Tongue (tissue), 2 donors: Measurements from ENCODE around the gene ABL1. TPM values are rescaled to one million over a fixed set of nuclear protein-coding genes. Genes with fewer than 3 reads are reported as not detected.

Experiments
- DNase-seq: peaks from one replicate; pipeline ENCODE4 v3.0.0-alpha.2; 2015
- total RNA-seq: library from RNA; depleted of rRNA; stranded (reverse); fragments of >200 nt; gene quantifications from one replicate; pipeline ENCODE4 v1.2.3, GENCODE V29; 2014

Gene ABL1
- total RNA-seq, 1 donor from 2014 or later, result 72.9 TPM

DNA sequence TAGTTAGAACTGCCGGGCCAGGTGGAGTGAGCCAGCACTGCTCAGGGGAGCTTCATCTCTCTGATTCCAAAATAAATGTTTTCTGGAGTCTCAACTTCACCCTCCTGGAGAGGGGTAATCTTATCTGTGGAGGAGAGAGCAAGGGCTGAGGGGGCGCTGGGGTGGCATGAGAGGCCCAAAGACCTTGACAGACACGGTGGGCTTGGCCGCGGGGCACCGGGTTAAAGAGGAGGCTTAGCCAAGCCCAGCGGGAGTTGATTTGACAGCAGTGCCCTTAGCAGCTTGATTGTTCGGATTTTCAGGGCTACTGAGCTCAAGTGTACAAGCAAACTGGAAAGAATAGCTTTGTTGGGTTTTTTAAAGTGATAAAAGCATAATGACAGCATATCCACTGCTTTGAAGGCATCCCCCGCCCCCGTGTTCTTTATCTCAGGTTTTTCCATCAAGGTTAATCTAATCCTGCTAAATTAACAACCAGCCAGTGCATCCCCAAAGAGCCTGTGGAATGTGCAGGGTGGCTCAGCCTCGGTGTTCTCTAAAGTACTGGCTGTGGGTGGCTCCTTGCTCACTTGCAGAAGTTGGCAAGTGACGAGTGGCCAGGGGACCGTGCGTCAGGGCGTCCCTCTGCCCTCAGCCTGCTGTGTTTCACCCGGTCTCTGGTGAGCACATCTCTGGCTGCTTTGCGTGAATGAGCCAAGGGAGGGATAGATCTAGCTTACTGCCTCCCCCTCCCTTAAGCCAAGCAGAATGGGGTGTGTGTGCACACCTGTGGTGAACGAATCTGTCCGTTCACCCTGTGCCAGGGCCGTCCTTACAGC, 56.0 kb downstream of the ABL1 start:
- no peak for DNase-seq

DNA sequence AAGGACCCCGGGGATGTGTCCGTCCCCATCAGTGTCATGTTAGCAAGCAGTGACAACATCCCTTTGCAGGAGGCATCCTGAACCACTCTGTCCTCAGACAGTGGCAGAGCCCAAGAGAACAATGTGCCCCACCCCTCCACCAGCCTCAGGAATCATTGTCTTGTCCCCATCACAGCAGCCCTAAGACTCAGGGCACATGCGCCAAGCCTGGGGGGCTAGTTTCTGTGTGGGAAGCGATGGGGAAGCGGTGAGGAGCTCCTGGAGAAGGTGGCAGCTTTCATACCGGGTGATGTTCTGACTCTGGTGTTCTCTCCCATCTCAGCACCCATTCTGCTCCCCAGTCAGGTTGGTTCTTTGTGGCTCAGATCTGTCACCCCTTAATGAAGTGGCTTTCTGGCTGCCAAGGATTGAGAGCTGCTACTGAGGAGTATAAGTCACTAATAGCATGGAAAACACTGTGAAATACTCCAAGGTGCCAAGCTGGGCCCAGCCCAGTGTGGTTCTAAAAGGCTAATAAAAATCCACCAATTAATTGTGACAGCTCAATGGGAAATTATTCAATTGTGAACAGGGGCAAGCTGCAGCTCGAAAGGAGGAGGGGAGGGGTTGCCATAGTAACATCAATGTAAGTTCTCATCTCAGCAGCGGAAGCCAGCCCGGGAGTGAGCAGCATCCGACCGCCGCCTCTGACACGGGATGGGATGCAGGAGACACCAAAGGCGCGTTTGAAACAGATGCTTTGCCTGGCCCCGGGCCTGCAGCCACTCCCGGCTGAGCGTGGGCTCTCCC, 56.8 kb downstream of the ABL1 start:
- DNase-seq, result peak; percentile 48

DNA sequence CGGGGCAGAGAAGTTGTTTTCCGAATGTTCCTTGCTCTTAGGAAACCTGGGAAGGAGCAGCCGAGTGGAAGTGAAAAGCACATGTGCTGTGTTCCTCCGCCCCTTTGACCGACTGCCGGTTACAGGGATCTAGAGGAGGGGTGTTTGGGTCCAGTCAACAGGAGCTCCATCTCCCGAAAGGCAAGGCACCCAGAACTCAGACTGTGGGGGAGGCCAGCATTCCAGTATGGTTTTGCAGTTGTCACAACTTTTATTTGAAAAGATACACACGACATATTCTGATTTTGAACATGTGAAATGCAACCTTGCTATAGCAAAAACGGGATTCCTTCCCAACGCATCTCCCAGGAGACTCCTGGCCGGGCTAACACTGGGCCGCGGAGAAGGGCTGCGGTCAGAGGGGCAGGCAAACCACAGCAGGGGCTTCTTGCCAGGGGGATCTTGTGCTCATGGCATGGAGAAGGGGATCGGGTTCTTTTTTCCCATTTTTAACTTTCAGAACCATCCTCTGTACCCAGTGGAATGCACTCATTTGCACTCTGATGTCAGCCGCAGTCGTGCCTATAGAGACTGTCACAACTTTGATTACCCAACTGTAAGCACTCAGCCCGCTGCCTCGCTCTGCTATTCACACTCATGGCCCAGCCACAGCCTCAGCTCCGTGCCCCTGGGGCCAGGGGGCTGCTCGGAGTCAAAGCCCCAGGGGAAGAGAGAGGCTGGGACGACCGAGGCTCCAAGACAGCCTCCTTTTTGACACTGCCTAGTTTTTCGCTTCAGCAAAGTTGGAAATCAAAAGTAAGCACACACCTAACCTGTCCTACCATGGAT, 57.6 kb downstream of the ABL1 start:
- DNase-seq, result no peak

DNA sequence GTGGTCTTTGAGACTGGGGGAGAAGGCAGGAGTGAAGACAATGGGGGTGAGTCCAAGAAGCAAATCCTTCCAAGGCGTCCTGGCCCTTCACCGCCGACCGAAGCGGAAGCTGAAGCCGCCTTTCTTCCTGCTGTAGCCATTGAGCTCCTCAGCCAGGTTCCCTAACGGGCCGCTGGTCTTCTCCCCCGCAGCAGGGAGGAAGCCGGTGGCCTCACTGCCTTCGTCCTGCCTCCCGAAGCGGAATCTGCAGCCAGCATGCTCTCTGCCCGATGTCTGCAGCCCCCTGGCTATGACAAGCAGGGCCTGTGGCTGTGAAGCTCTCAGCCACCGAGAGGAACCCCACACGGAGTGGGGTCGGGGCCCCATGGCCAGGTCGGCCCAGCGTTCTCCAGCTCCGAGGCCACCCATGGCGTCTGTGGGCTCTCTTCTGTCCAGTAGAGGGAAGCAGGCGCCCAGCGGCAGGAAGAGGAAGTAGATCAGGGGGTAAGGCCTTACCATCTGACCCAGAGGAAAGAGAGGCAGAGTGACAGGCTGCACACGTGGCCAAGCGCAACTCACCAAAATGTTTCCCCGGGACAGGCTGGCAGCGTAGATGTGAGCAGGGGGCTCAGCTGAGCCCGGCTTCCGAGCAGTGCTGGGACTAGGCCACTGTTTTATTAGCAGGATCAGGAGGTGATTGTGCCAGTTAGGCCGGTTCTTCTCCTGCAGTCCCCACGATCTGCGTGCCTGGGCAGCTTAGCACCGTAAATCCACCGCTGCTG, 58.5 kb downstream of the ABL1 start:
- DNase-seq, result peak; percentile 41

DNA sequence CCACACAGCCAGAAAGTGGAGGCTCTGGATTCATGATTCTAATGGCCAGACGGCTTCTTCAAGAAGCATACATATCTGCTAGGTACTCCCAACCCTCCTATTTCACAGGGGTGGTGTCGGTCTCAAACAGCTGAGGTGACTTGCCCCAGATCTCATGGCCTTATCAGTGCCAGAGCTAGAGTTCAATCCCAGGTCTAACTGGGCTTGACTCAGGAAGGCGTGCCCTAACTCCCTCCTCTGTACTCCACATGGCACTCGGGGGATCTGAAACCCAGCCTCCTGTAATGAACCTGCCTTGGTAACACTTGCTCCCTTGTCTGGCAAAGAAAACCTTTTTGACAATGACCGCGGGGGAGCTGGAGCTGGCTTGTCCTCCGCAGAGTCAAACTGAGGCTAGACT, 59.5 kb downstream of the ABL1 start:
- no peak for DNase-seq

DNA sequence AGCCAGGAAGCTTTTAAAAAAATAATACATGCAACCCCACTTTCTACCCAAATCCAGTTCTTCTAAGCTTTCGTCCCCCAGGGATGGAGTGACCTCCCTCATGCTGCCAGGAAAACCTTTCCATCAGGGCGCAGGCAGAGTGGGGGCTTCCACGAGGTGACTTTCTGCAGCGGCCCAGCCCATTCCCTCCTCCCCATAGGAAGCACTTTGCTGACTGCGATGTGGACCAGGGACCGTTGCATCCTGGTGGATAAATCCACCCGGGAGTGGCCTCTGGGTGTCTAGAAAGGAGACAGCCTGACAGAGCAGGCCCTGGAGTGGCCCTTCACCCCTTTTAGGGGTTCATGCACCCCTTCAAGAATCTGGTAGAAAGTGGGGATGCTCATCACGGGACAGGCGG, 60.0 kb downstream of the ABL1 start:
- DNase-seq, result no peak

DNA sequence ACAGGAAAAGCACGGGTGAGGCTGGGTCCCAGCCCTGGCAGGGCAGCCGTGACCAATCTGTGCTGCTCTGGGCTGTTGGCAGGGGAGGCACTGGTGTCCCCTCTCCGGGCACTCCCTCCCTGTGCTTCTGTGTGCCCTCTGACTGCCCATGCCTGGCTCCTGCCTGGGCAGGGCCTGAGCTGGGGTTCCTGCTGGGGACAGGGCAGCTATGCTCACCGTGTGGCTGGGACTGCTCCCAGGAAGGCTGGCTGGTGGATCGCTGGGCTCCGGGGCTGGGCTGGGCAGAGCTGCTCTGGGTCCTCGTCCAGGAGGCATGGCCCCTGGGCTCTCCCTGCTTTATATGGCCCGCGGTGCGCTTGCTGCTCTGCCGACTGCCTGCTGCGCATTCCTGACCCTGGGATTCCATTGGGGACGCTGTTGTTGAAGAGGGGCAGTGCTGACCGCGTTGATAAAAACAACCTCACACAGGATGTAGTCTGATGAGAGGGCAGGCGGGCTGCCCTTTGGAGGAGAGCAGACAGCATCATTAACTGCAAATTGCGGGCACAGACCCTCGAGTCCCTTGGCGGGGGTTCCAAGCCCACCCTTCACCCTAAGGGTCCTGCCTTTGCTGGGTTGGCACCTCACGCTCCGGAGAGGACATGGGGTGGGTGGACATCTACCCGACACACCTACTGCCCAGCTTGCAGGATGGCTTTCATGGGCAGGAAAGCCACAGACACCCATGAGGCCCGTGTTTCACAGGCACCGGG, 60.6 kb downstream of the ABL1 start:
- DNase-seq, result no peak

DNA sequence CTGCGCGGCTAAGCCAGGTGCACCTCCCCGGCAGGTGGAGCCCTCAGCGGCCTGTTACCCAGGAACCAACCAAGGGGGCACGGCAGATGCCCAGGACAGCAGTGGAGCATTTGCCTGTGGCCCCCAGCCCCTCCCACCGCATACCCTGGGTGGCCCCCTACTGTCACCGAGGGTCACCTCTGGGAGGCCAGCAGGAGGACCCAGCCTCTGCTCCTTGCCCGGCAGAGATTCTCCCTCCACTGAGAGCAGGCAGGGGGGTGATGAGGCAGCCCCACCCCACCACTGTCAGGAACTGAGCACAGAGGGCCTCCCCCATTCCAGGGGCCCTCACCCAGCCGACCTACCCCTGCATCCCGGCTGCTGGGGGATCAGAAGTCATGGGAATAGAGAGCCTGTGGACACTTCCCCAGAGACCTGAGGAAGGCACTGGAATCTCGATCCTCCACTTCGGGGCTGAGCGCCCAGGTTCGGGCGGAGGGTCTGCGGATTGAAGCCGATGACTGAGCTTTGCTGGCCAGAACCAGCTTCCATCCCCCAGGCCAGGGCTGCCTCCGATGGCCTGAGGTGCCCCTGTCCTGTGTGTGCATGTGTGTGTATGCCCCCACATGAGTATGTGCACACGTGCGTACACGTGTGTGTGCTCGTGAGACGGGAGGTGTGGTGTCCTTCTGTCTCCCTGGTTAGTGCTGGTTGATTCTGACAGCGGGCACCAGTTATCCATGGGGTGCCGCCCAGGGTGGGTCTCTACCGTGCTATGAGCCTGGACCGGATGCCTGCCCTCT, 61.4 kb downstream of the ABL1 start, which contains the start of gene QRFP:
TSS of gene QRFP (minus strand) at position 580 of the 782 bp plus-strand sequence. CDS start 2,974 bp downstream, outside the sequence.
- no peak for DNase-seq

DNA sequence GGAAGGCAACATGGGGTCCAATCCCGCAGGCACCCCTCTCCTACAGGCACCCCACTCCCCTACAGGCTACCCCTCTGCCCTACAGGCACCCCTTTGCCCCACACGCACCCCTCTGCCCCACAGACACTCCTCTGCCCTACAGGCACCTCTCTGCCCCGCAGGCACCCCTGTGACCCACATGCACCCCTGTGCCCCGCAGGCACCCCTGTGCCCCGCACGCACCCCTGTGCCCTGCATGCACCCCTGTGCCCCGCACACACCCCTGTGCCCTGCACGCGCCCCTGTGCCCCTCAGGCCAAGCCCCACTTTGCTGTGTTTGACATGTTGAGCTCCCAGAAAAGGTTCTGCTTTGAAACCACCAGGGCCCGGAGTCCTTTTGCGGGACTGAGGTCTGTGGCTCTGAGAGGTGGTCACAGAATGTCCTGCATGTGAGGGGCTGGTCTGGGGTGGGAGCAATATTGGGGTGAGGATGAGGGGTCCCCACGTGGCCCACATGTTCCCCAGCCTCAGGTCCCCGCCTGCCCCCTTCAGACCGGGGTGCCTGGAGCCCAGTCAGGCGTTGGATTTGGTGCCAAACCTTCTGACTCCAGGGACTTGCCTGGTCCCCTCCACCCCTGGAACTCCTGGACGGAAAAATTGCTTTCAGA, 62.2 kb downstream of the ABL1 start:
- DNase-seq, result no peak

DNA sequence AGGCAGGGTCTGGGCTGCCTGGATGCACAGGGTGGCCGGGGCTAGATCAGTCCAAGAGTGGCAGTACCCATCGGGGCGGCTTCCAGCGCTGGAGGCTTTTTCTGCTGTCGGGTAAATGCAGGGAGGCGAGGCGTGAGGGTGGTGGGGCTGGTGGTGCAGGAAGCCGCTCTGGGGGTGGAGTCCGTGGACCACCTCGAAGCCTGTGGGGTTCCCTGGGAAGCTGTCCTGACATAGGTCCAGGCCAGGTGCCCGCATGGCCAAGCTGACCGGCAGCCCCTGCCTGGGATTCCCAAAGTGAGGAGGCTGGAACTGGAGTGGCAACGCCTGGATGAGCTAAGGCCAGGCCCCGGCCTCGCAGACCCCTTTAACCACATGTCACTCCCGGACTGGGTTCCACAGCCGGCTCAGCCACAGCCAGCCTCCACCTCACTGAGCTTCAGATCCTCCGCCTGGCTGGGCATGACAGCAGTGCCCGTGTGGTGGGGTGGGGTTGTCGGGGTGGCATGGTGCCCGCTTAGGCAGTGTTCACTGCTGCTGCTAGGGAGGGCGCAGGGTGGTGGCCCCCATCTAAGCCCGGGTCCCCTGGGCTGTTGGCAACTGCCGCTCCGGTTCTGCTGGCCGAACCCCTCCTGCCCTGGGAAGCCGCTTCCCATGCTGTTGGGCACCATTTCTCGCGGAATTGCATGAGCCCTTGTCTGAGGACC, 62.9 kb downstream of the ABL1 start:
- no peak for DNase-seq

DNA sequence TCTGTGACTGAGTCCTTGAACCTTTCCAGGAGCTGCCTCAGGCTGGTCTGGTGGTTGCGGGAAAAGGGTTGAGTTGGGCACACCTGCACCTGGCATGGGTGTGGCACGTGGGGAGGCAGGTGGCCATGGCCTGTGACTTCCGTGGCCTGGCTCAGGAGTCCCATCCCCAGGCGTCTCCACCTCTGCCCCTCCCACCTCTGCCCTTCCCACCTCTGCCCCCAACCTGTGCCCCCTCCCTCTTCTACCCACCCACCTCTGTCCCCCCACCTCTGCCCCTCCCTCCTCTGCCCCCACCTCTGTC, 63.4 kb downstream of the ABL1 start:
- no peak for DNase-seq

DNA sequence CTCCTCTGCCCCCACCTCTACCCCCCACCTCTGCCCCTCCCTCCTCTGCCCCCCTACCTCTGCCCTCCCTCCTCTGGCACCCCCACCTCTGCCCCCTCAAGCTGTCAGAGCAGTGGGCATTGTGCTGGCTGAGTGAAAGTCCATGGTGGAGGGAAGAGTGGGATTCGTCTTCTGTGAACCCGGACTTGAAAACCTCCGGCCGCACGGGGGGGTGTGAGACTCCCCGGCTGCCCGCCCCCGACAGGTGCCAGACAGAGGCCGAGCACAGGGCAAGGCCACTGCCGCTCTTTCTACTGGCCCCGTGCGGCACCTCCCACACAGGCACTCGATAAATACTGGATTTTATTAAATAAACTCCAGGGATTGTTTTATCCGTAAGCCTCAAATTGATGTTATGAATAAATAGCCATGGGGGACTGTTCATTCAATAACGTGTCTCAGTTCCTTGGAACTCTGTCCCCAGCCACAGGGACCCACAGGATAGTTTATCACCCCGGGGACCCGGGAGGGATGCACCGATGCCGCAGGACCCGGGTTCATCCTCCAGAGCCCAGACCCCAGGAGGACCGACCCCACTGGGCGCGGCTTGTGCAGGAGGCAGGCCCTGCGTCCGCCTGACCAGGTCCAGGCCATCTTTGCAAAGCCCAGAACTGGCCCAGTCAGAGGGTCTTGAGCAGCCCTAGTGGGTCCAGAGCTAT, 64.1 kb downstream of the ABL1 start:
- DNase-seq, result no peak

DNA sequence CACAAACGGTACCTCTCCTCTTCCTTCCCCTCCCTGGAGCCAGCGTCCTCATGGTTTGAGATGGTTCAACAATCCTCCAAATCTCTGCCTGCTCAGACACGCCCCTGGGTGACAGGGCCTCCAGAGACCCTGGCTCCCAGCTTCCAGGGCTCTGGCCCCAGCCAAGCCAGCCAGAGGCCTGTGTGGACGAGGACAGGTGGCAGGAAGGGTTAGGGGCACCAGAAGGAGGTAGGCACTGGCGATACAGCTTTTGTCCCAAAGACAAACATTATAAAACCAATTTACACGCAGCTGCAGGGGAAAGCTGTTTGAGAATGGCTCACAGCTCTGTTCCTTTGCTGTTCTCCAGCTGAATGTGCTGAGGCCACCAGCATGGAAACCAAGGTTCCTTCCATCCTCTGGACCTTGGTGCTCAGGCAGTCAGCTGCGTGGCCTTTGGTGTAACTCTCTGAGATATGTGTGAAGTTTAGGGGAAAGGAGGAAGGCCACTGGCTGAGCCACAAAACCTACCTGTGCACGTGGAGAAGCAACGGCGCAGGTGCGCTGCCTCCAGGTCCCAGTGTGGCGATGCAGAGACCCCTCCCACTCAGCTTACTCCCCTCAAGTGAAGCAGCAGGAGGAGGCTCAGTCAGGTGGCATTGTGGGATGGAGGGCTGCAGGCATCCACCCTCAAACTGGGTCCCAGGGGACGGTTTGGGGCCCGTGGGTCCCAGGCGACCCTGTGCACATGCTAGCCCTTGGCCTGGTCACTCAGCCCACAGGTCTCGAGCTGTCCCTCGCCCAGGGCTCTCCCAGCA, 65.8 kb downstream of the ABL1 start:
- no peak for DNase-seq

DNA sequence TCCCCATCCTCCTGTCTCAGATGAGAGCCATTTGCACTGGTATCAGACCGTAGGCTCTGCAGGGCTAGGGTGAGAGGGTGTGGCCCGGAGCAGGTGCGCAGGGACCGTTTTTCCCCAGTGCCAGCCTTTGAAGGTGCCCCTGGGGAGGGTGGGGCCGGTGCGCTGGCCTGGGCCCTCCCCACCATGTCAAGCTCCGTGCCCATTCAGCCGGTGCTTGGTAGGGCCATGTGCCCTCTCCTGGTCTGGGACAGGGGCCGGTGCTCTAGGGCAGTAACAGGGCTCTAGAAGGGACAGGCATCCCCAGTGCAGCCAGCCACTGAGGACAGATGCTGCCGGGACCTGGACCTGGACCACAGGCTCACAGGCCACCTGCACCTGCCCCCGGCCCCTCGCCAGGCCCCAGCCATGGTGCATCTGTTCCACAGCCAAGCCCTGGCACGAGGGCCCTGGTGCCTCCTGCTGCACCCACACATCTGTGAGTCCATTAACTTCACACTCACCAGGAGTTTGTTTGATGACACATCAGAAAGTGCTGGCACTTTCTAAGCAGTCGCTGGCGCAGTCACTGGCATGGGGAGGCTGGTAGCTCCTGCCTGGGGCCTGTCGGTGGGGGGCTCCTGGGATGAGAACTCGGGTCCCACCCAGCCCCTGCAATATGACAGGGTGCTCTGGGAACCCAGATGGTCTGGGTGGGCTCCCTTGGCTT, 66.6 kb downstream of the ABL1 start:
- no peak for DNase-seq

DNA sequence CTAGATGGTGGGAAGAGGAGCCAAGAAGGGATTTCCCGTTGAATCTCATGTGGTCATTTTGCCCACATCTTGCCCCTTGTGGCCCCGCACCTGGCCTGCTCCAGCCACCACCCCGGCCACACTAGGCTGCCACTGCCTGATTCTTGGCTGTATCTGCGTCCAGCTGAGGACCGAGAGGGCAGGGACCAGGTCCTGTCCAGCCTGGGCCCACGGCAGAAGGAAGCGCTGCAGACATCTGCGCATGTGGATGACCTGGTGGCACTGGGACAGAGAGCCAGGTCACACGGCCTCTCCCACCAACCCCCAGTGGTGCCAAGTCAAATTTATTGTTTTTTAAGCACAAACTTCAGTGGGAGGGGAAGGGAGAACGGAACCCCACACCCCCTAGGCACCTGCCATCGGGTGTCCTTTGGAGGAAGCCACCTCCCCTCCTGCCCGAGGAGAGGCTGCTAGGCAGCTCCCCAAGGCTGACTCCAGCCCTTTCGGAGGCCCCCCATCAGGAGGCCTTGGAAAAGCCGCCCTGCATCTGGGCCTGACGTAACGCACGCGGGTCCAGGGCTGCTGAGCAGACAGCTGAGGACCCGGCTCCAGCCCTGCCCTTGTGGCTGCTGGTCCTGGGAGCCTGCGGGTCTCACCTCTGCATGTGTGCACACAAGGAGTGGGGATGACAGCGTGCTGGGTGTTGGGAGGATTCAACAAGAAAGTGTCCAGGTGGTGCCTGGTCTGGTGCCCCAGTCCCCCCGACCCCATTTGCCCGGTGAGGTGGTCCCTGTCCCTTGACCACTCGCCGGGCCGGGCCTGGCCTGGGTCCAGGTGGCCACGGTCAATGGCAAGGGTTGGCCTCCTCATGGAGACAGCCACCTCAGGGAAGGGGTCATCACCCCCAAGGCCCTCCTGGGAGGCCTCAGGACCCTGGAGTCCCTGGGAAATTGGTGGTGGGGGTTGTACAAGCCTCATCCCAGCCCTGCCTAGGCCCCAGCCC, 67.4 kb downstream of the ABL1 start:
- no peak for DNase-seq
